Mesothelial cell of epicardium (in vitro differentiated cells): ENCODE results near the gene TNFRSF13B. TPM values are rescaled to one million over a fixed set of nuclear protein-coding genes. Genes with fewer than 3 reads are reported as not detected.
"Not testable (repeated sequence)": the region's sequence is repeated elsewhere in the genome, so short reads cannot be mapped to it uniquely, and the experiment has no call there.

Source experiments
- DNase-seq, 2 experiments: peaks; one replicate each; pipeline ENCODE4 v3.0.0; 2021; ENCODE audit warnings: low spot score in 2 of 2; ENCODE audit not compliant: unreplicated experiment in 2 of 2
- H3K27ac Mint-ChIP-seq: 2 replicates; pipeline ENCODE4 v1.8.0; 2021; ENCODE audit warnings: mixed read lengths
- H3K27me3 Mint-ChIP-seq: 2 replicates; pipeline ENCODE4 v1.8.0; 2021; ENCODE audit warnings: low read depth, mixed read lengths
- H3K36me3 Mint-ChIP-seq: 2 replicates; pipeline ENCODE4 v1.8.0; 2021; ENCODE audit warnings: mixed read lengths
- H3K4me1 Mint-ChIP-seq: 2 replicates; pipeline ENCODE4 v1.8.0; 2021; ENCODE audit warnings: mixed read lengths
- H3K4me3 Mint-ChIP-seq: 2 replicates; pipeline ENCODE4 v1.8.0; 2021; ENCODE audit warnings: mild to moderate bottlenecking, moderate library complexity, mixed read lengths
- H3K9me3 Mint-ChIP-seq: 2 replicates; pipeline ENCODE4 v1.8.0; 2021; ENCODE audit warnings: mixed read lengths
- CTCF ChIP-seq: fragments of 200-600 bp; sonication (generic); IDR thresholded peaks from one replicate; pipeline ENCODE4 v1.5.0; 2021; ENCODE audit warnings: antibody characterized with exemption; ENCODE audit not compliant: unreplicated experiment
- total RNA-seq: library from RNA; stranded (reverse); gene quantifications from 3 replicates; pipeline ENCODE4 v1.2.1, GENCODE V29; 2021

TNFRSF13B gene
- total RNA-seq, 1 donor from 2014 or later: not detected

GRCh38 chr17:17010545-17011034 lies 38.7 kb upstream of the TNFRSF13B start:
- not testable (repeated sequence) for H3K27me3 Mint-ChIP-seq, H3K4me1 Mint-ChIP-seq, H3K4me3 Mint-ChIP-seq, H3K36me3 Mint-ChIP-seq, H3K27ac Mint-ChIP-seq, H3K9me3 Mint-ChIP-seq, DNase-seq

- not testable (repeated sequence) for H3K27ac Mint-ChIP-seq, H3K4me1 Mint-ChIP-seq, H3K9me3 Mint-ChIP-seq, DNase-seq, H3K36me3 Mint-ChIP-seq, H3K4me3 Mint-ChIP-seq, H3K27me3 Mint-ChIP-seq
These were observed 38.1 kb upstream of the TNFRSF13B start for GRCh38 chr17:17009972-17010371.

GRCh38 chr17:17008621-17009397 lies 36.9 kb upstream of the TNFRSF13B start:
- H3K9me3 Mint-ChIP-seq, DNase-seq, H3K4me1 Mint-ChIP-seq, H3K27me3 Mint-ChIP-seq, H3K4me3 Mint-ChIP-seq, H3K36me3 Mint-ChIP-seq: not testable (repeated sequence)
- H3K27ac Mint-ChIP-seq: peak overlapping the region; percentile 53

- H3K27me3 Mint-ChIP-seq, H3K4me3 Mint-ChIP-seq, H3K36me3 Mint-ChIP-seq, H3K27ac Mint-ChIP-seq, DNase-seq, H3K4me1 Mint-ChIP-seq, H3K9me3 Mint-ChIP-seq: not testable (repeated sequence)
These were observed 36.0 kb upstream of the TNFRSF13B start for GRCh38 chr17:17007891-17008290.

GRCh38 chr17:17004997-17005614 lies 33.2 kb upstream of the TNFRSF13B start:
- H3K36me3 Mint-ChIP-seq, H3K4me3 Mint-ChIP-seq, DNase-seq, H3K27me3 Mint-ChIP-seq, H3K4me1 Mint-ChIP-seq, H3K27ac Mint-ChIP-seq, H3K9me3 Mint-ChIP-seq: not testable (repeated sequence)

- H3K36me3 Mint-ChIP-seq: no peaks in the 10 kb centered on the region
- no peaks in the 10 kb centered on the region for H3K9me3 Mint-ChIP-seq
- no peak overlapping the region for H3K4me3 Mint-ChIP-seq
- no peak overlapping the region for H3K27ac Mint-ChIP-seq
- no peak for DNase-seq
- no peaks in the 10 kb centered on the region for H3K27me3 Mint-ChIP-seq
- no peak for TF ChIP-seq CTCF
- H3K4me1 Mint-ChIP-seq: peaks cover 4% of the 10 kb centered on the region
These were observed 32.5 kb upstream of the TNFRSF13B start for GRCh38 chr17:17004251-17004996.

GRCh38 chr17:17002731-17003715 lies 31.1 kb upstream of the TNFRSF13B start:
- H3K4me3 Mint-ChIP-seq, H3K9me3 Mint-ChIP-seq, H3K27ac Mint-ChIP-seq, H3K36me3 Mint-ChIP-seq, H3K27me3 Mint-ChIP-seq, DNase-seq, H3K4me1 Mint-ChIP-seq: not testable (repeated sequence)

GRCh38 chr17:17001874-17002520 lies 30.1 kb upstream of the TNFRSF13B start:
- Mint-ChIP-seq H3K27ac (no peak overlapping the region), H3K4me3 (no peak overlapping the region), H3K27me3 (no peaks in the 10 kb centered on the region), H3K9me3 (no peaks in the 10 kb centered on the region), H3K4me1 (peaks cover 2% of the 10 kb centered on the region), H3K36me3 (no peaks in the 10 kb centered on the region)
- peak; percentile 67 to 89 for DNase-seq
- peak; percentile 96 for TF ChIP-seq CTCF
